ENCODE results near the gene CNKSR1.
"Not testable (repeated sequence)": the region's sequence is repeated elsewhere in the genome, so short reads cannot be mapped to it uniquely, and the experiment has no call there.

The CNKSR1 gene

DNA sequence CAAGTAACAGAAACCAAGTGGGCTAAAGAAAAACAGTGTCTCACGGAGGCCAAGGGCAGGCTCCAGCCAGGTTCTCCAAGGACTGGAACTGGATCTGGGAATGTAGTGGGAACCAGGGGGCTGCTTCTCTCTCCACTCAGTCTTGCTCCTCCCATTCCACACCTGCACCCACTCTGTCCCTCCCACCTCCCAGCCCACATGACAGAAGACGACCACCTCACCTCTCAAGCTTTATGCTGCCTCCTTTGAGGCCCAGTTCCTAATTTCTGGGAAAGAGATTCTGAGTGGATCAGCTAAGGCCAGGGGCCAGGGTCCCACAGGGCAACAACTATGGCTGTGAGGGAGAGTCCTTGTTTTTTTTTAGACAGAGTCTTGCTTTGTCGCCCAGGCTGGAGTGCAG, 38.0 kb downstream of the CNKSR1 start:
- FAIRE-seq (no peak), DNase-seq (ENCODE audit: insufficient read length) (no peak)
- TF ChIP-seq POLR2A (IDR thresholded peaks at IDR 0.05; ENCODE audit: low read depth, low read length) (no peak), POLR2AphosphoS5 (IDR thresholded peaks at IDR 0.05; ENCODE audit: low read depth, low read length) (no peak), TAF1 (IDR thresholded peaks at IDR 0.05; ENCODE audit: borderline replicate concordance, low read depth, low read length) (no peak)

DNA sequence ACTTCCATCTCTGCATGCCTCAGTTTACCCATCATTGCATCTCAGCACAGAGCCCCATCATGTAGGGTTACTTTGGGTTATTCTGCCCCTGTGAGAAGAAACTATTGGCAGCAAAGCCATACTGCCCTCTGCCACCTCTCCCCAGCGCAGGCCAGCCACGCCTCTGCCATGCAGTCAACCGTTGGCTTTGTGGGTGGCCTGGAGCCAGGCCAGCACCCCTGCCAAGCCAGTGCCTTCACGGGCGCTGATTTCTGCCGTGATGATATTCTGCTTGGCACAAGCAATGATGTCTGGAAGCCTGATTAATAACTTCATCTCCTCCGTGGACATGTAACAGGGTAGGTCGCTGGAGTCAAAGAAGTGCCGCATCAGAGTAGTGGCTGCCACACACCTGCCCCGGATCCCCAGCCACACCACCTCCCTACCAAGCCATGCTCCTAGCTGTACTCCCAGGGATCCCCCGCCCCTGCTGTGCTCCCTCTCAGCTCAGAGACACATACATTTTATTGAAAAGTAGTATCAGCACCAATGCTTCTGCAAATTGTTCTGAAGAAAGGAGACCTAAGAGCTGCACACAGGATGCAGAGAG, 41.7 kb downstream of the CNKSR1 start:
- no peak for DNase-seq (ENCODE audit: insufficient read length)
- no peak for FAIRE-seq
- no peak for TF ChIP-seq TAF1 (IDR thresholded peaks at IDR 0.05; ENCODE audit: borderline replicate concordance, low read depth, low read length)
- TF ChIP-seq POLR2A (IDR thresholded peaks at IDR 0.05; ENCODE audit: low read depth, low read length) = no peak
- TF ChIP-seq POLR2AphosphoS5 (IDR thresholded peaks at IDR 0.05; ENCODE audit: low read depth, low read length) = no peak

DNA sequence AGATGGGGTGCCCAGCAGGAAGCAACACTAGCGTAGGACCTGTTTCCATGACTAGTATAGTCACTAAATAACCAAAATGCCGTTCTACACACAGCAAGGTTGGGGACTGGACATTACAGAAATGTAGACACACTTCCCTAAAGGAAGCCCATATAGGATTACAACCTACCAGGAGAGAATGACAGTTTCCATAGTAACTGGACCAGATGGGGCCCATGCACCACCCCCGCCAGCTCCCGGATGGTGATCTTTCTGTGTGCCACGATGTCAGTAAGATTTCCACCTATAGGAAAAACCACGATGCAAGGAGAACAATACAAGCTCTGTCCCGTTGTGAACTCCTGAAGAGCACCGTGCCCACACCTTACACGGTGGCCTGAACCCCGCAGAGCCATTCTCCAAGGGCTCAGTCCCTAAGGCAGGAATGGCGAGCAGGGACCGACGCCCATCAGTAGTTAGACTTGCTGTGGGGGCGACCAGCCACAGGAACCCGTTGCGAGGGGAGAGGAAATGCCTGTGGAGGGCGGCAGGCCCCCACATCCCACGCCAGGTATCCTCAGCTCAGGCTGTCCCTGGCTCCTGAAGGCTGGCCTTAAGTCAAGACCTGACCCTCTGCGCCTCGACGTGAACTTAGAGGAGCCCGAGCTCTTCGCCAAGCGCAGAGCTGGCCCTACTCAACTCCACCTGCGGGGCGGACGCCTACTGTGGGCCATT, 43.1 kb downstream of the CNKSR1 start:
- FAIRE-seq (no peak), DNase-seq (ENCODE audit: insufficient read length) (no peak)
- no peak for TF ChIP-seq POLR2A (IDR thresholded peaks at IDR 0.05; ENCODE audit: low read depth, low read length)
- TF ChIP-seq POLR2AphosphoS5 (IDR thresholded peaks at IDR 0.05; ENCODE audit: low read depth, low read length) = no peak
- no peak for TF ChIP-seq TAF1 (IDR thresholded peaks at IDR 0.05; ENCODE audit: borderline replicate concordance, low read depth, low read length)

DNA sequence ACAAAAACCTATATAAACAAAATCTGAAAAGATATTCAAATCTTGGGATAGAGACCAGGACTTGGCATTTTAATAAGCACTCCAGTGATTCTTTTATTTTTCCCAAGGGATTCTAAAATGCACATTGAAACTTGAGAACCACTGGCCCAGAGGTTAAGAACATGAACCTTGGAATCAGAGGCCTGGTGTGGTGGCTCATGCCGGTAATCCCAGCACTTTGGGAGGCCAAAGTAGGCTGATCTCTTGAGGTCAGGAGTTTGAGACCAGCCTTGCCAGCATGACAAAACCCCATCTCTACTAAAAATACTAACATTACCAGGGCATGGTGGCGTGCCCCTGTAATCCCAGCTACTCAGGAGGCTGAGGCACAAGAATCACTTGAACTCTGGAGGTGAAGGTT, 43.8 kb downstream of the CNKSR1 start:
- FAIRE-seq (no peak), DNase-seq (ENCODE audit: insufficient read length) (no peak)
- TF ChIP-seq TAF1 (IDR thresholded peaks at IDR 0.05; ENCODE audit: borderline replicate concordance, low read depth, low read length) (no peak), POLR2AphosphoS5 (IDR thresholded peaks at IDR 0.05; ENCODE audit: low read depth, low read length) (no peak), POLR2A (IDR thresholded peaks at IDR 0.05; ENCODE audit: low read depth, low read length) (no peak)

DNA sequence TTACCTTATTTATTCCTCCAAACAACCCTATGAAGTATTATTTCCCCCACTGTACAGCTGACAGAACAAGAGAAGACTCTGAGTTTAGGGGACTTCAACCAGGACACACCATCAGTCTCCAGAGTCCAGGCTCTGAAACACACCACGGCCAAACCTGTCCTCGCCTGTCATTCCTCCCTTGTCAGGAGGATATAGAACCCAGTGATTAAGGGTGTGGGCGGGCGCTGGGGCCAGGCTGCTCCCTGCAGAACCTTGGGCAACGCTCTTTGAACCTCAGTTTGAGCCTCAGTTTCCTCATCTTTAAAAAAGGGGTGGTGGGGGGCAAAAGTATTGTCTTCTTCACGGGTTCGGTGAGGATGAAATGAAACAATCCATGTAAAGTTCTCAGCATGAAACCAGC, 47.3 kb downstream of the CNKSR1 start:
- no peak for FAIRE-seq
- no peak for DNase-seq (ENCODE audit: insufficient read length)
- TF ChIP-seq POLR2A (IDR thresholded peaks at IDR 0.05; ENCODE audit: low read depth, low read length) = no peak
- TF ChIP-seq TAF1 (IDR thresholded peaks at IDR 0.05; ENCODE audit: borderline replicate concordance, low read depth, low read length) = no peak
- no peak for TF ChIP-seq POLR2AphosphoS5 (IDR thresholded peaks at IDR 0.05; ENCODE audit: low read depth, low read length)

DNA sequence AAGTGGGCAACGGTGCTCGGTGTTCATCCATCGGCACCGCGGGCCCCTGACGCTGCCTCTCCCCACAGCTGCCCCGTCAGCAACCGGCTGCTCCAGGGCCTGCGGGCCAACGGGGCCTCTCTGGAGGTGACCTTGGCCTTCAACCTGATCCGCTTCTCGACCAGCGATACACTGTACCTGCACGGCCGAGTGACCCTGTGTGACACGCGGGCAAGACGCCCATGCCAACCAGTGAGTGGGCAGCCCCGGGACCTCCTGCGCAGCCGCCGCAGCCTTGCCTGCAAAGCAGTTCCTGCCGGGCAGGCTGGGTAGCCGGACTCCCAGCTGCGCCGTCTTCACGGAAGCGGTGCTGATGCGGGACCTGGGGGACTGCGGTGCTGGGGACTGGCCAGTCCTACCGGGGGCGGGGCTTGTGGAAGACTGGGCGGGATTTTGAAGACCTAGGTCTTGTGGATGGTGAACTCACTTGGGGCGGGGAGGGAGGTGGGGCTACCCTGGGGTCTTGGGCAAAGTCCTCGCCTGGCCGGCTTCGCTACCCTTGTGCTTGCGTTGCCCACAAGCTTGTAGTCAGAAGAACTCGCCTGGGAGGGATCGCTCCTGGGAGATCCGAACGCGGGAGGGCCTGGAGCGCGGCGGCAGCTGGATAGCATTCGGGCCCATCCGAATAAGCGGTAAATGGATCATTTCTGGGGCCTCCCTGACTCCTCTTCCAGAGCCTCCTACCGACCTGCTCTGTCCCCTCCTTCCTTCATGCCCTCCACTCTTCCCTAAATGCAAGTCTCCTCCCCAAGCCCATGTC, 47.9 kb downstream of the CNKSR1 start:
- TF ChIP-seq TAF1 (IDR thresholded peaks at IDR 0.05; ENCODE audit: borderline replicate concordance, low read depth, low read length) = no peak
- no peak for TF ChIP-seq POLR2AphosphoS5 (IDR thresholded peaks at IDR 0.05; ENCODE audit: low read depth, low read length)
- TF ChIP-seq POLR2A (IDR thresholded peaks at IDR 0.05; ENCODE audit: low read depth, low read length) = no peak
- no peak for FAIRE-seq
- DNase-seq (ENCODE audit: insufficient read length) = no peak

DNA sequence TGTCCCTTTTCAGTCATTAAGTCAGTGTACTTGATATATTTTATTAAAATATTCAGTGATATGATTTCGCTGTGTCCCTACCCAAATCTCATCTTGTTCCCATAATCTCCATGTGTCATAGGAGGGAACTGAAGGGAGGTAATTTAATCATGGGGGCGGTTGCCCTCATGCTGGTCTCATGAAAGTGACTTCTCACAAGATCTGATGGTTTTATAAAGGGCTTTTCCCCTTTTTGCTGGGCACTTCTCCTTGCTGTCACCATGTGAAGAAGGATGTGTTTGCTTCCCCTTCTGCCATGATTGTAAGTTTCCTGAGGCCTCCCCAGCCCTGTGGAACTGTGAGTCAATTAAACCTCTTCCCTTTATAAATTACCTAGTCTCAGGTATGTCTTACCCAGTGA, 53.4 kb downstream of the CNKSR1 start:
- not testable (repeated sequence) for DNase-seq (ENCODE audit: insufficient read length); FAIRE-seq

DNA sequence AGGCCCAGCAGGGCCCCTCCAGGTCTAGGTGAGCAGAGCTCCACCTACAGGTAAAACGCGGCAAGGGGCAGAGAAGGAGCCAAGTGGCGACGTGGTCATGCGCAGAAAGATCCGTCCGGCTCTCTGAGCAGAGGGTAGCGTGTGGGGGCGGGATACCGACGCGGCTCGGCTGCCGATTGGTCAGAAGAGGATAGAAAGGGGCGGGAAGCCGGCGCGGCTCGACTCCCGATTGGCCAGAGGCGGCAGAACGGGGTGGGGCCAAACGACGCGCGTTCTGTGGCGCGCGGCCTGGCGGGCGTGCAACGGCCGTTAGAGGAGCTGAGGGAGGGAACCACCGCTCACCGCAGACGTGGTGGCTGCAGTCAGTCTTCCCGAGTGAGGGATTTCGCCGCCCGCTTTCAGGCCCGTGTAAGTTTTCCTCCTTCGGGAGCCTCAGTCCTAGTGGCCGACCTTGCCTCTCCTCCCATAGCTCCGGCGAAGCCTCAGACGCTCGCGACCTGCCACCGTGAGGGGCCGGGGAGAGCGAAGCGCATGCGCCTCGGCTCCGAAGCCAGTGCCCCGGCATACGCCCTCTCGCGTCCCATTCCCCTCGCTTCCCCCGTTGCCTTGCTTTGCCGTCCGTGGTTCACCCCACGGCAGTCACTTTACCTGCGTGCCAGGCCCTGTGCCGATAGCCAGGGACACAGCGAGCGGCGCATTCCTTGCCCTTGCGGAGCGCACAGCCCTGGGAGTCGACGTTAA, 56.8 kb downstream of the CNKSR1 start, which contains the start of gene CEP85:
CEP85 (plus strand) TSS at position 298 of the 741 bp plus-strand sequence. CDS start 5,584 bp downstream, outside the sequence.
- TF ChIP-seq POLR2A (IDR thresholded peaks at IDR 0.05; ENCODE audit: low read depth, low read length) (peak; percentile 89), TAF1 (IDR thresholded peaks at IDR 0.05; ENCODE audit: borderline replicate concordance, low read depth, low read length) (peak; percentile 39; the same call in 1 of the 2 replicates), POLR2AphosphoS5 (IDR thresholded peaks at IDR 0.05; ENCODE audit: low read depth, low read length) (peak; percentile 88)
- peak; percentile 97 for DNase-seq (ENCODE audit: insufficient read length)
- peak; percentile 100 for FAIRE-seq

DNA sequence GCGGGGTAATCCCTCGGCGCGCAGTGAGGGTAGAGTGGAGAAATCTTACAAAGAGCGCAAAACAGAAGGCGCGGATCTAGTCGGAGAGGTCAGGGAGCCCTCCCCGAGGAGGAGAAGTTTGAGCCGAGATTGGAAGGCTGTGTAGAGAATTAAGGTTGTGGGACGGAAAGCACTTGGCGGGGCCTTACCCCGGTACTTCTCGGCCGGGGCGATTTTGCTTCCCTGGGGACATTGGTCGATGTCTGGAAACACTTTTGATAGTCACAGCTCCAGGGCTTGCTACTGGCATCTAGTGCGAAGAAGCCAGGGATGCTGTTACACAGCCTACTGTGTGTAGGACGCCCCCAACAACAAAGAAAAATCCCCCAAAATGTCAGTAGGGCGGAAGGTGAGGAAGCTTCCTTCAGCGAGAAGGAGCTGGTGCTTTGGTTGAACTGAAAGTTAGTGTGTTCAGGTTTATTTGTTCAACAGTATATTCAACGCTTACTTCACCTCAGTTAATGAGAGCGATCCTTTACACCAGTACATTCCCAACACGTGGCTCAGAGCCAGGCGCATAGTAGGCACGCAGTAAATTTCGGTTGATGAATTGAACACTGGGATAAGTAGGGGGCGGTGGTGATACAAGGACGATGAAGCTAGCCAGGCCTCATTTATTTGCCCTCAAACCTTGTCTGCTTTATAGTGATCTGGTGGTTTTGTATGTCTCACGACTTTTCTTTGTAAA, 57.5 kb downstream of the CNKSR1 start:
- FAIRE-seq = peak; percentile 79

DNA sequence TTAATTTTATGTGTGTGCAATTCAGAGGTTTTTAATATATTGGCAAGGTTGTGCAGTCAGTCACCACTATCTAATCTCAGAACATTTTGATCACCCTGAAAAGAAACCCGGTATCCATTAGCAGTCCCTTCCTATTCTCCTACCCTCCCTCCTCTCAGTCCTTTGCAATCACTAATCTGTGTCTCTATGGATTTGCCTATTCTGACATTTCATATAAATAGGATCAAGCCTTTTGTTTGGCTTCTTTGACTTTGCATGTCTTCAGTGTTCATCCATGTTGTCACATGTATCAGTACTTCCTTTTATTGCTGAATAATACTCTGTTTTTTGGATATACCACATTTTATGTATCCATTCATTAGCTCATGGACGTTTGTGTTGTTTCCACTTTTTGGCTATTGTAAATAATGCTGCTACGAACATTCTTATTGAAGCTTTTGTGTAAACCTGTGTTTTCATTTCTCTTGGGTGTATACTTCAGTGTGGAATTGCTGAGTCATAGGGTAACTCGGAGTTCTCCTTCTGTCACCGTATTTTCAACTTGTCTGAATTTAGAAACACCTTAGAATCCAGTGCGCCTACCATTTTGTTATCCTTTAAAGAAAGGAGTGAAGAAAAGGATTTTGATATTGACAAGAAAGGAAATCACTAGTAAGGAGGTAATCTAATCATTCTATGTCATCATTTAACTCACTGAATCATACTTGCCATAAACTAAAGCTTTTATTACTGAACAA, 60.1 kb downstream of the CNKSR1 start:
- FAIRE-seq = peak; percentile 81

More for the DNA sequence above, 57.5 kb downstream of the CNKSR1 start:
- DNase-seq (ENCODE audit: insufficient read length) = no peak
- TF ChIP-seq POLR2A (IDR thresholded peaks at IDR 0.05; ENCODE audit: low read depth, low read length) (no peak), TAF1 (IDR thresholded peaks at IDR 0.05; ENCODE audit: borderline replicate concordance, low read depth, low read length) (no peak), POLR2AphosphoS5 (IDR thresholded peaks at IDR 0.05; ENCODE audit: low read depth, low read length) (no peak)

More for the DNA sequence above, 60.1 kb downstream of the CNKSR1 start:
- TF ChIP-seq TAF1 (IDR thresholded peaks at IDR 0.05; ENCODE audit: borderline replicate concordance, low read depth, low read length) (no peak), POLR2AphosphoS5 (IDR thresholded peaks at IDR 0.05; ENCODE audit: low read depth, low read length) (no peak), POLR2A (IDR thresholded peaks at IDR 0.05; ENCODE audit: low read depth, low read length) (no peak)
- no peak for DNase-seq (ENCODE audit: insufficient read length)

Measured in GM12892 (cell line).